ENCODE results near the gene TBC1D21.

DNA sequence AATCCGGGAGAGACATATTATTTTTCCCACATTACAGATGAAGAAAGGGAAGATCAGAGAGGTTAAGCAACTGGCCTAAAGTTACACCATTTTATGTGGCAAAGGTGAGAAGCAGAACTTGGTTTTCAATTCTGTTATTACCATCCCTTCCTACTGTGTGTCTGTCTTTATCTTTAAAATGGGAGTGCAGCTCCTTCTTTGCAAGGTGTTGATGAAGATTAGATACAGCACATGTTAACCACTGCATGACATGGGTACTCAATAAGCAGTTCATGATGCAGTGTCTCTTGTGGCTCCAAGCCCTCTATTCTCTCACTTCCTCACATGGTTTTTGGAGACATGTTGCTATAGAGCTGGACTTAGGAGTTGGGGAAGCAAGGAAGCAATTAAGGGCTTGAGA, 23.1 kb upstream of the TBC1D21 start:
- TF ChIP-seq CTCF (conservative IDR thresholded peaks at IDR 0.05 in 1 of 2, IDR thresholded peaks at IDR 0.05 in 1 of 2; ENCODE audit: extremely low read depth in 1 of 2, insufficient read depth in 1 of 2, low read depth in 1 of 2, low read length in 2 of 2) (no peak), EZH2 (IDR thresholded peaks at IDR 0.05; ENCODE audit: borderline replicate concordance, low read length) (no peak)

Data from mammary epithelial cell (primary cell).